ENCODE data around the gene RTP2. TPM values are rescaled to one million over a fixed set of nuclear protein-coding genes. Genes with fewer than 3 reads are reported as not detected.

RTP2 gene
- total and polyA plus RNA-seq, 2 donors (not counting 3 experiments of a cell fraction or from before 2014, with no cell fraction given) = not detected

- Histone ChIP-seq H3K27ac (ENCODE audit: insufficient read depth, low read depth, low read length) (peak overlapping the region; percentile 94), H3K4me3 (replicated peaks in 1 of 3; ENCODE audit: insufficient read depth in 1 of 3, low read depth in 1 of 3, low read length in 3 of 3) (peak overlapping the region; percentile 56 to 80 (median 61)), H3K9me1 (replicated peaks; ENCODE audit: control insufficient read depth, extremely low read depth, insufficient read depth, low read length) (no peaks in the 10 kb centered on the region), H3K9ac (replicated peaks; ENCODE audit: extremely low read depth, insufficient read depth, low read length) (peak overlapping the region; percentile 94), H3K36me3 (ENCODE audit: control insufficient read depth in 2 of 2, extremely low read depth in 1 of 2, insufficient read depth in 2 of 2, low read length in 2 of 2) (no peaks in the 10 kb centered on the region), H3K4me2 (ENCODE audit: insufficient read depth, low read length) (peak overlapping the region; percentile 93), H3K27me3 (ENCODE audit: control insufficient read depth in 2 of 2, insufficient read depth in 2 of 2, low read length in 2 of 2) (no peaks in the 10 kb centered on the region), H4K20me1 (replicated peaks; ENCODE audit: control insufficient read depth, extremely low read depth, insufficient read depth, low read length) (no peaks in the 10 kb centered on the region), H3K4me1 (ENCODE audit: control insufficient read depth, extremely low read depth, insufficient read depth, low read length) (peaks cover 42% of the 10 kb centered on the region), H3K9me3 (replicated peaks; ENCODE audit: control insufficient read depth, insufficient read depth, low read length) (no peaks in the 10 kb centered on the region), H3K79me2 (ENCODE audit: control insufficient read depth, insufficient read depth, low read length) (peaks cover 23% of the 10 kb centered on the region), H2AFZ (ENCODE audit: low read depth, low read length) (peak overlapping the region; percentile 87)
- DNase-seq (ENCODE audit: low read depth, low spot score) (peak; percentile 81), FAIRE-seq (peak; percentile 73)
- dilution Hi-C loops (cut with MboI; ENCODE audit: extremely low pct_ligation_motif_present, low sequenced_read_pairs) = loop anchor here (5.0 to 25.0 kb wide), 2 partner anchors 921 to 1211 kb away; no protein-coding TSS in a partner anchor
- BruUV-seq (replicated peaks) = no TSS peak
- ChIA-PET POLR2A (interaction anchor here (1.7 to 2.1 kb wide), 2 partner anchors 1206 to 1212 kb away, joined by 8 to 10 read pairs; no protein-coding TSS in a partner anchor), CTCF (interaction anchor here (0.6 to 9.2 kb wide), 58 partner anchors 7 to 1492 kb away, joined by 3 to 466 read pairs (median 6); partner anchors contain the start of gene LPP)
- intact Hi-C loops (cut with micrococcal nuclease) = loop anchor here (1.0 to 5.0 kb wide), 11 partner anchors 246 to 1407 kb away; no protein-coding TSS in a partner anchor
- TF ChIP-seq CTCF (IDR thresholded peaks at IDR 0.05; ENCODE audit: extremely low read depth in 1 of 2, insufficient read depth in 1 of 2, low read depth in 1 of 2, low read length in 2 of 2) = peak; percentile 73 to 82
- no peak for TF ChIP-seq POLR2AphosphoS5 (IDR thresholded peaks at IDR 0.05; ENCODE audit: insufficient read depth, low read depth, low read length)
Measured at GRCh38 chr3:187741403-187742350, 39.3 kb upstream of the RTP2 start.
